ENCODE results near the gene CHPT1. TPM values are rescaled to one million over a fixed set of nuclear protein-coding genes. Genes with fewer than 3 reads are reported as not detected.
A peak's percentile ranks its signal among the peaks of the same experiment; 100 is the strongest.

Gene CHPT1
- total RNA-seq, 1 donor from 2014 or later = 12.7 TPM

GRCh38 chr12:101698800-101699347 lies 1.4 kb downstream of the CHPT1 start:
- Mint-ChIP-seq H3K9me3 (no peaks in the 10 kb centered on the region), H3K27me3 (ENCODE audit: insufficient read depth, low read depth) (peaks cover 12% of the 10 kb centered on the region), H3K27ac (no peak overlapping the region), H3K36me3 (no peaks in the 10 kb centered on the region), H3K4me1 (peaks cover 16% of the 10 kb centered on the region), H3K4me3 (peak overlapping the region; percentile 94)
- Histone ChIP-seq H3K27me3 (peaks cover 42% of the 10 kb centered on the region), H3K9me3 (ENCODE audit: low read depth) (no peaks in the 10 kb centered on the region), H3K79me2 (ENCODE audit: low read depth) (no peaks in the 10 kb centered on the region), H3F3A (ENCODE audit: low read depth) (no peaks in the 10 kb centered on the region), H3K4me1 (no peaks in the 10 kb centered on the region), H2AFZ (replicated peaks) (no peak overlapping the region), H3K27ac (no peak overlapping the region), H3K4me2 (peak overlapping the region; percentile 97), H4K20me1 (ENCODE audit: low read depth) (peaks cover 3% of the 10 kb centered on the region), H3K4me3 (peak overlapping the region; percentile 83), H3K9ac (no peak overlapping the region), H3K36me3 (no peaks in the 10 kb centered on the region)
- no peak for DNase-seq (ENCODE audit: low spot score)
- TF ChIP-seq EZH2phosphoT487 (IDR thresholded peaks at IDR 0.05) (no peak), CTCF (IDR thresholded peaks at IDR 0.05) (peak; percentile 9)

- DNase-seq (ENCODE audit: low spot score) = no peak
- TF ChIP-seq CTCF (IDR thresholded peaks at IDR 0.05) = no peak
- TF ChIP-seq EZH2phosphoT487 (IDR thresholded peaks at IDR 0.05) = no peak
- no peak for TF ChIP-seq EZH2 (IDR thresholded peaks at IDR 0.05)
- Histone ChIP-seq H3K4me2 (no peak overlapping the region), H3K9me3 (ENCODE audit: low read depth) (no peaks in the 10 kb centered on the region), H3K9ac (no peak overlapping the region), H4K20me1 (ENCODE audit: low read depth) (peaks cover 3% of the 10 kb centered on the region), H2AFZ (replicated peaks) (no peak overlapping the region), H3K36me3 (no peaks in the 10 kb centered on the region), H3K79me2 (ENCODE audit: low read depth) (no peaks in the 10 kb centered on the region), H3F3A (ENCODE audit: low read depth) (no peaks in the 10 kb centered on the region), H3K4me3 (no peak overlapping the region), H3K4me1 (no peaks in the 10 kb centered on the region), H3K27me3 (peaks cover 33% of the 10 kb centered on the region), H3K27ac (no peak overlapping the region)
- Mint-ChIP-seq H3K27ac (no peak overlapping the region), H3K4me1 (peaks cover 16% of the 10 kb centered on the region), H3K27me3 (ENCODE audit: insufficient read depth, low read depth) (peaks cover 12% of the 10 kb centered on the region), H3K9me3 (no peaks in the 10 kb centered on the region), H3K36me3 (no peaks in the 10 kb centered on the region), H3K4me3 (no peak overlapping the region)
Measured at GRCh38 chr12:101700299-101700820, 2.9 kb downstream of the CHPT1 start.

- Mint-ChIP-seq H3K27me3 (ENCODE audit: insufficient read depth, low read depth) (peaks cover 4% of the 10 kb centered on the region), H3K36me3 (no peaks in the 10 kb centered on the region), H3K9me3 (no peaks in the 10 kb centered on the region), H3K4me1 (peaks cover 8% of the 10 kb centered on the region), H3K27ac (no peak overlapping the region), H3K4me3 (no peak overlapping the region)
- Histone ChIP-seq H3K79me2 (ENCODE audit: low read depth) (no peaks in the 10 kb centered on the region), H3K27me3 (peaks cover 6% of the 10 kb centered on the region), H3K4me3 (no peak overlapping the region), H3K4me1 (no peaks in the 10 kb centered on the region), H4K20me1 (ENCODE audit: low read depth) (peaks cover 3% of the 10 kb centered on the region), H3F3A (ENCODE audit: low read depth) (no peaks in the 10 kb centered on the region), H3K9me3 (ENCODE audit: low read depth) (no peaks in the 10 kb centered on the region), H3K36me3 (no peaks in the 10 kb centered on the region), H3K27ac (no peak overlapping the region), H2AFZ (replicated peaks) (no peak overlapping the region), H3K4me2 (no peak overlapping the region), H3K9ac (no peak overlapping the region)
- no peak for DNase-seq (ENCODE audit: low spot score)
- TF ChIP-seq EZH2phosphoT487 (IDR thresholded peaks at IDR 0.05) (no peak), CTCF (IDR thresholded peaks at IDR 0.05) (no peak), EZH2 (IDR thresholded peaks at IDR 0.05) (no peak)
Measured at GRCh38 chr12:101703487-101703886, 6.0 kb downstream of the CHPT1 start.
